Fibroblast of the conjunctiva (primary cell): Measurements from ENCODE around the gene PIGL.
"Not testable (repeated sequence)": the region's sequence is repeated elsewhere in the genome, so short reads cannot be mapped to it uniquely, and the experiment has no call there.

Experiments
- DNase-seq: peaks from one replicate; pipeline ENCODE4 v3.0.0-alpha.2; 2010; ENCODE audit warnings: low read depth

Gene PIGL

GRCh38 chr17:16273929-16274339 is 56.9 kb downstream of the PIGL start:
- no peak for DNase-seq

- DNase-seq, result no peak
Observed at GRCh38 chr17:16275024-16275423, 58.0 kb downstream of the PIGL start.

GRCh38 chr17:16277163-16277562 is 60.2 kb downstream of the PIGL start:
- no peak for DNase-seq

- no peak for DNase-seq
Observed at GRCh38 chr17:16281351-16281750, 64.3 kb downstream of the PIGL start.

GRCh38 chr17:16282522-16282921 is 65.5 kb downstream of the PIGL start:
- no peak for DNase-seq

GRCh38 chr17:16283705-16284104 is 66.7 kb downstream of the PIGL start:
- DNase-seq, result no peak

GRCh38 chr17:16285646-16286008 is 68.6 kb downstream of the PIGL start:
- DNase-seq, result no peak

GRCh38 chr17:16286009-16286946 is 69.3 kb downstream of the PIGL start:
- peak; percentile 93 for DNase-seq

GRCh38 chr17:16286947-16287562 is 70.0 kb downstream of the PIGL start:
- no peak for DNase-seq

- peak; percentile 69 for DNase-seq
Observed at GRCh38 chr17:16287563-16288027, 70.6 kb downstream of the PIGL start.

- no peak for DNase-seq
Observed at GRCh38 chr17:16288860-16289571, 72.0 kb downstream of the PIGL start.

GRCh38 chr17:16293931-16294330 is 76.9 kb downstream of the PIGL start:
- DNase-seq, result no peak

GRCh38 chr17:16294560-16294959 is 77.5 kb downstream of the PIGL start:
- DNase-seq, result no peak

- DNase-seq, result not testable (repeated sequence)
Observed at GRCh38 chr17:16296072-16296471, 79.1 kb downstream of the PIGL start.

- no peak for DNase-seq
Observed at GRCh38 chr17:16297367-16298139, 80.5 kb downstream of the PIGL start.

- no peak for DNase-seq
Observed at GRCh38 chr17:16298140-16298662, 81.2 kb downstream of the PIGL start.

GRCh38 chr17:16300554-16300953 is 83.5 kb downstream of the PIGL start:
- DNase-seq, result no peak

- no peak for DNase-seq
Observed at GRCh38 chr17:16301963-16302855, 85.2 kb downstream of the PIGL start.

- DNase-seq, result no peak
Observed at GRCh38 chr17:16302856-16303255, 85.8 kb downstream of the PIGL start.

- DNase-seq, result no peak
Observed at GRCh38 chr17:16304830-16305229, 87.8 kb downstream of the PIGL start.

- DNase-seq, result no peak
Observed at GRCh38 chr17:16306211-16306610, 89.2 kb downstream of the PIGL start.
